Glomerular visceral epithelial cell (primary cell): ENCODE measurements around the gene BEGAIN.

ENCODE experiments used
- DNase-seq: peaks from one replicate; pipeline ENCODE4 v3.0.0-alpha.2; 2016; ENCODE audit errors: extremely low spot score

BEGAIN gene

DNA sequence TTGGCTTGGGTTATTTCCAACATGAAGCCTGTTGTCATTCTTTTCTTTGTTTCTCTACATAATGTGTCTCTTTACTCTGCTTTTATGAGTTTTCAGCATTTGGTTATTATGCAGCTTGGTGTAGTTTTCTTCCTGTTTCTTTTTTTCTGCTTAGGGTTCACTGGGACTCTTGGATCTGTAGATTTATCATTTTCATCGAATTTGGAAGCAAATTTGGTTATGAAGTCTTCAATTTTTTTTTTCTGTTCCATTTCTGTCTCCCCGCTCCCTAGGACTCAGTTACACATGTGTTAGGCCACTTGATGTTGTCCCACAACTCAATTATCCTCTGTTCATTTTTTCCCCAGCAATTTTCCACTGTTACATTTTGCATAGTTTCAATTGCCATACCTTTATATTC, 13.8 kb upstream of the BEGAIN start:
- no peak for DNase-seq

DNA sequence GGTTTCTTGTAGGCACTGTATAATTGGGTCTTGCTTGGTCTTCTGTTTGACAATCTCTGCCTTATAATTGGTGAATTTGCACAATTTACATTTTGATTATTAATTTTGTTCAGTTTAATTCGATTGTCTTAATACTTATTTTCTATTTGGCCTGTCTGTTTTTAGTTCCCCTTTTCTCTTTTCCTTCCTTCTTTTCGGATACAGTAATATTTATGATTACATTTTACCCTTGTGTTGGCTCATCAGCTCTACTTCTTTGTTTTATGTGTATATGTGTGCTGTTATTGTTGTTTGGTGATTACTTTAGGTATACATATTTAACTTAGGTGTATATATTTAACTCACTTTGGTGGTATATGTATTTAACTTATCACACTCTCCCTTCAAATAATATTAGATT, 12.8 kb upstream of the BEGAIN start:
- DNase-seq = no peak

DNA sequence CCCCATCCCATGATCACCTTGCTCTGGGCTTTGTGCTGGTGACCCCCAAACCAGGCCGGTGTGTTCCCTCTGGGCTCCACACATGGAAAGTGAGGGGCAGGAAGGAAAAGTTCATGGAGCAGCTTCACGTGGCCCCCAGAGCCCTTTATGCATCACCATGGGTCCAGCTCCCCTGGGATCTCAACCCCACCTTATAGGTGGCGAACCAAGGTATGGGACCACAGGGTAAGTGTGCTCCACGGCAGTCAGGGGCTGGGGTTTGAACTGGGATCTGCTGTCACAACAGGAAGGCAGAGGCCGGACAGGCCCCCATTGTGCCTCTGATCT, 7.4 kb upstream of the BEGAIN start:
- no peak for DNase-seq

DNA sequence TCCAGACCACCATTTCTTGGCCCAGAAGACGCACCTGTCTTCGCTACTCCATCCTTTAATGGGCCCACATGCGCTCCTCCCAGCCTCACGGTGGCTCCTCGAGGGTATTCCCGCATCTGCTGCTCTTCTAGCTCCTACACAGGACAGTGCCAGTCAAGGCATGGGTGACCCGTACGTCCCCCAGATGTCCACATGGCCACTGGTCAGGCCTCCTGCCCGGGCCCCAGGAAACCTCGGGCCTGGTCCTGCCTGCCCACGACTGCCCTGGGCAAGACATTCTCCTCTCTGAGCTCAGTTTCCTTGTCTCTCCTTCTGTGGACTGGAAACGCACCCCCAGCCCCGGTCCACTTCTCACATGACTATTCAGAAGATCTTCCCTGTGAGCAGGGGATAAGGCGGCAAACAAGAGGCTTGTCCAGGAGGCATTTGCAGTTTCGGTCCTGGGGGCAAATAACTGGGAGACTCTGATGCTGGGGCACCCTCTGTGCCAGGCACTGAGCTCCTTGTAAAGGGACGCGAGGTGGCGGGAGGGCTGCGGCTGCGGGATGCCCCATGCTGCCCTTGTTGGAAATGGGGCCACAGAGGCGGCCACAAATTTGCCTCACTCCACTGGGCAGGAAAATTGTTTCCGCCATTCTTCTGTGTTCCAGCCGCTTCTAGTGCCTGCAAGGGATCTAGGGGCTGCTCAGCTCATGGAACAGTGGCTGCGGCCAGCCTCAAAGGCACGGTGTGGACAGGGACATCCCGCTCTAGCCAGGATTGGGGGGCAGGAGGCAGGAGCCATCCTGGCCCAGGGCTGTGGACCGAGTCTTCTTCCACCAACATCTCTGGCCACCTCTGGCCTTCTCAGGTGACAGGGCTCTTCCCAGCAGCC, 6.8 kb upstream of the BEGAIN start:
- DNase-seq = peak; percentile 26

DNA sequence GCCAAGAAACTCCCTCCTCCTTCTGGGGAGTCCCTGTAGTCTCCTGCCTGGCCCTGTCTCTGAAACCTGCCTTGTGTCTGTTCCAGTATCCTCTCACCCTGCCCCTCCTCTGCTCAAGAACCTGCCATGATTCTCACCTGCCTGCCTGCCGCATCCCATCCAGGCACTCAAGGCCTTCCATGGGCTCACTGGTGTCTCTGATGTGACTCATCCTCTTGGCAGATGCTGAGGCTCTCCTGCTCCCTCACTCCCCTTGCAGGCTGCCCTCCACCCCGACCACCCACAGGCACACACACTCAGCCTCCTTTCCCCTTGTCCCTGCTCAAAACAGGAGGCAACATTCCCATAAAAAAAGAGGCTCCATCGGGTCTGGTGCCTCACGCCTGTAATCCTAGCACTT, 5.8 kb upstream of the BEGAIN start:
- no peak for DNase-seq

DNA sequence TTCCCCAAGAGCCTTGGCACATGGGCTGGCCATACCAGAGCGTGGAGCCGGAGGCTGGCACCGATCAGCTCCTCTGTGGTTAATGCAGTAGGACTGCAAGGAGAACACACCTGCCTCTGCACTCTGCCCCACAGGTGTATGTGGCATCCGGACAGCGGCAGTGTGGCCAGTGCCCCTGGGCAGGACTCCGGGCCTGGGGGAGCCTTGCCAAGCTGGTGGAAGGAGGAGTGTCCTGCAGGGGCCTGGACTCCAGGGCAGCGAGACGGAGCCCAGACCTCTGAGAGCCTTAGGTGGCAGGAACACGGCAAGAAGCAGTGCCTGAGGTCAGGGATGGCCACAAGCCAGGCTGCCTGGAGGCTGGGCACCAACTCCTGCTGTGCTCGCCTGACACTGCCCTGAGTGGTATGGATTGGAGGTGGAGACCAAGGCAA, 5.3 kb upstream of the BEGAIN start:
- no peak for DNase-seq

DNA sequence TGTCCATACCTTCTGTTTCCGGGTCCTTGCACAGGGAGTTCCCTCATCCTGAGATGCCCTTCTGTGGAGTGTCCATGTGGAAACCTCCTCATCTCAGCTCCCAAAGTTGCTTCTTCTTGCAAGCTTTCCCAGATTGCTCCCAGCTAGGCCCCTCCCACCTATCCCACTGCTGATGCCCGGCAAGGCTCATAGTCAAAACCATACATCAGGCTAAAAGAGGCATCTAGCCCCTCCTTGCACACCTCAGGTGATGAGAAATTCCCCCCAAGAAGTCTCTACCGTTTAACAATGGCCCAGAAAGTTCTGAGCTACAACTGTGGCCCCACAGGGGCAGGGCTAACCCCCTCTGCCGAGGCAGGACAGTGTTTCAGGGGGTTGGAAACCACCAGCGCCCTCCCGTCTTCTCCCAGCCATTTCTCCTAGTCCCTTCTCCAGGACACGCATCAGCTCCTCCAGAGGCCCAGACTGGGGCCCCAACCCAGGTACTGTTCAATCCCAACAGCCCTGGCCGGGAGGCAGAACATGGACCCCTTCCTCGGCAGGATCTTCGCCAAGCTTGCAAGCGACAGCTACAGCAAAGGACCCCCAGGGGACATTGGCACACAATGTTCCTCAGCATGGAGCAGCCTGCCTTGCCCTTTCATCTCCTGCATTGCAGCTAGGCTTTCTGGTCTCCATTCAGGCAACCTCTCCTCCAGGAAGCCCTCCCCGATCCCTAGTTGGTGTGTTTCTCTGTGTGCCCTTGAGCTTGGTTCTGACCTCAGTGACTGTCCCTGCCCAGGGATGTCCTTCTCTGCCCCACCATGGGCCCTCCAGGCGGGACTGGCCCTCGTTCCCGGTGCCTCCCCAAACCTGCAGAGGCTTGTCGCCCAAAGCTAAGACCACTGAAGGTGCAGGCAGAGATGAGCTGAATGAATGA, 4.5 kb upstream of the BEGAIN start:
- no peak for DNase-seq

- no peak for DNase-seq
Measured at GRCh38 chr14:100590726-100591452, 3.7 kb upstream of the BEGAIN start.

DNA sequence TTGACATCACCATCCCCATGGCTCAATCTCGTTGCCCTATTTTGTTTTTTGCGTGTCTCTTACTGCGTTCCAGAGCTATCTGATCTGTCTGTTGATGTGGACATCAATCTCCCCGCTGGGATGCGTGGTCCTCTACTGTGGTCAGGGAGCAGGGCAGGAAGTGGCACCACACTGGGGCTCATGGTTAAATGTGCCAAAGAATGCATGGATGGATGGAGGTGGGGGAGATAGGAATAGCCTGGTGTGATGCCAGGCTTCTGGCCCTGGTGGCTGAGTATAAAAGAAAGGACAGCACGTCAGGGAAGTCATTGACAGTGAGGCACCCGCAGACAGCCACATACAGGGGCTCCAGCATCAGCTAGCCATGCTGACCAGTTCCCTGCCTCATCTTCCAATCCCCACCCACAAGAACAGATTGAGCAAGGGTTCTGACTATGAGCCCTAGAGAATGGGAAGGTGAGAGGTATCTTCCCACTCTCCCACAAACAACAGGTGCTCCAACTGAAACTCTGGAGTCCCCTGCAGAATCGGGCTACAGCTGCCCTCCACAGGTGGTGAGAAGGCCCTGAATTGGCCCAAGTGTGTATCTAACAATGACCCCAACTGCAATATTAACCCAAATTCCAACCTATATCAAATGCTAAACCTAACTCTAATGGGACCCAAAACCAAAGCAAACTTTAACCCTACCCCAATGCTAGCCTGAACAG, 2.7 kb upstream of the BEGAIN start:
- DNase-seq = no peak

GRCh38 chr14:100589071-100589759, 2.0 kb upstream of the BEGAIN start:
- no peak for DNase-seq

DNA sequence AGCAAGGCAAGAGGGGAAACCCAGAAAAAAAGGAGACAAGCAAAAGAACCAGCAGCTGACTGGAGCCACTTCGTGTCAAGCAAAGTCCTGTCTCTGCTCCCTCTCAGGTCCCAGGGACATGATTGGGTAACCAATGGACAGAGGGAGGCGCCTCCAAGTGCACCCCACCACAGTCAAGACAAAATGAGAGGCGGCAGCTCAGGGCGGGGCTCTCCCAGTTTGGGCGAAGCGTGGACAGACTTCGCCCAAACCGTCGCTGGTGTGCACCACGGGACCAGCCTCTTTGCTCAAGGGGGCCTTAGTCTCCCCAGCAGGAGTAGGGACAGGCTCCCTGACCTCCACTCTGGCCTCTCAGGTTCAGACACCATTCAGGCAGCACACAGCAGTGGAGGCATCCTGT, 1.5 kb upstream of the BEGAIN start:
- no peak for DNase-seq

DNA sequence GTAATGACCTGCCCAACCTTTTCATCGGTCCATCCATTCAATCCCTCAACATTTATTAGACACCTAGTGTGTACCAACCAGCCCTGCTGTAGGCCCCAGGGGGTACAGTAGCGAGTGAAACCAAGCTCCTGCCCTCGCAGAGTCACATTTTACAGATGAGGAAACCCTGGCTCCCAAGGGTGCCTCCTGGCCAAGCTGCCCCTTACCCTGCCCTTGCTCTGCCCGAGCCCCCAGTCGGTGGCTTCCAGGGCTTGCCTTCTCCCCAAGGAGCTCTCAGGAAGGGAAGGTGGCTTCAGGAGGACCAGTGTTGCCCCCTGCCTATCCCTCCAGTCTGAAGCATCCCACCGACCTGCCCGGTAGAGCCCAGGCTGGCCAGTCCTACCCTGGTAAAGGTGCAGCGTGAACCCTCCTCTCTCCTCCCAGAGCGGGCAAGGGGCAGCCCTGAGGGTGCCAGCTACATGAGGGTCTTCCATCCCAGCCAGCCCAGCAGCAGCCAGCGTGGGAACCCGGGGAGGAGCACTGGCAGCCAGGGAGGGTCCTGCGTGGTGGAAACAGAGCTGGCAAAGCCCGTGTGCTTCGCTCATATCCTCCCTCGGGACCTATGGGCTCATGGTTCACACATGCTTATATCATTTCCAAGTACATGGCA, 670 bp upstream of the BEGAIN start:
- DNase-seq = no peak

- peak; percentile 16 for DNase-seq
Measured at GRCh38 chr14:100586403-100587085, 673 bp downstream of the BEGAIN start.

DNA sequence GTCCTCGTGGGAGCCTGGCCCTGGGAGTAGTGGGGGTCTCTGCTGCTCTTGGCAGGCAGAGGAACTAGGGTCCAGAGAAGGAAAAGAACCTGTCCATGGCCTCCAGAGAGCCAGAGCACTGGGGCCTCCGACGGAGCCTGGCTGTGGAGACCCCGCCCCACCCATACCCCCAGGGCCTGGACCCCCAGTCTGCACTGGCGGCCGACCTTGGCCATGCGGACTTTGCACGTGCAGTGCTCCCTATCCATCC, 1.1 kb downstream of the BEGAIN start:
- DNase-seq = no peak

DNA sequence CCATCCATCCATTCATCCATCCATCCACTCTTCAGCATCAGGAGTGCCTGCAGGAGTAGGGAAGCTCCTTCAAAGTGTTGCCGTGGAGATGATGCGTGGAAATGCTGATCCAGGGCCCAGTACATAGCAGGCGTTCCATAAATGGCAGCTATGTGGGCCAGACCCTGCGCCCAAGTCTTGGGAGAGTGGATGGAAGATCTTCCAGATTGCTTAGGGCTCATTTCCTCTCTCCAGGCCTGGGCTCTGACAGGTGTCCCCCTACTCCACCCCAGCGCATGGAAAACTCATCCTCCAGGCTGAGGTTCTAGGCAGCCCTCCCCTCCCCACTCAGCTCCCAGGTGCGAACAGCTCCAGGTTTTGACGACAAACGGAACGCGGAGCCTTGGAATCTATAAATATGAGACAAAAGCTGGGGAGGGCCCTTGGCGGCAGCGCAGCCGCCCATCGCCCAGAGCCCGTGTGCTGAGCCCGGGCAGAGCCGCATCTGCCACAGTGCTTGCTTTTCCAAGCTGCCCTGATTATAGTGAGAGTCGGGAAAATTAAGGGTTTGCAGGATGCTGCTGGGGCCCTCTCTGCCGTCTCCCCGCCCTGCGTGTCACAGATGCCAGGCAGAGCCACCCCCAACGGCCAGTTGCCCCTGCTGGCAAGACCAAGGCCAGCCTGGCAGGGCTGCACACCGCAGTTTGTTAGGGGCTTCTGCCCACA, 1.6 kb downstream of the BEGAIN start:
- no peak for DNase-seq

DNA sequence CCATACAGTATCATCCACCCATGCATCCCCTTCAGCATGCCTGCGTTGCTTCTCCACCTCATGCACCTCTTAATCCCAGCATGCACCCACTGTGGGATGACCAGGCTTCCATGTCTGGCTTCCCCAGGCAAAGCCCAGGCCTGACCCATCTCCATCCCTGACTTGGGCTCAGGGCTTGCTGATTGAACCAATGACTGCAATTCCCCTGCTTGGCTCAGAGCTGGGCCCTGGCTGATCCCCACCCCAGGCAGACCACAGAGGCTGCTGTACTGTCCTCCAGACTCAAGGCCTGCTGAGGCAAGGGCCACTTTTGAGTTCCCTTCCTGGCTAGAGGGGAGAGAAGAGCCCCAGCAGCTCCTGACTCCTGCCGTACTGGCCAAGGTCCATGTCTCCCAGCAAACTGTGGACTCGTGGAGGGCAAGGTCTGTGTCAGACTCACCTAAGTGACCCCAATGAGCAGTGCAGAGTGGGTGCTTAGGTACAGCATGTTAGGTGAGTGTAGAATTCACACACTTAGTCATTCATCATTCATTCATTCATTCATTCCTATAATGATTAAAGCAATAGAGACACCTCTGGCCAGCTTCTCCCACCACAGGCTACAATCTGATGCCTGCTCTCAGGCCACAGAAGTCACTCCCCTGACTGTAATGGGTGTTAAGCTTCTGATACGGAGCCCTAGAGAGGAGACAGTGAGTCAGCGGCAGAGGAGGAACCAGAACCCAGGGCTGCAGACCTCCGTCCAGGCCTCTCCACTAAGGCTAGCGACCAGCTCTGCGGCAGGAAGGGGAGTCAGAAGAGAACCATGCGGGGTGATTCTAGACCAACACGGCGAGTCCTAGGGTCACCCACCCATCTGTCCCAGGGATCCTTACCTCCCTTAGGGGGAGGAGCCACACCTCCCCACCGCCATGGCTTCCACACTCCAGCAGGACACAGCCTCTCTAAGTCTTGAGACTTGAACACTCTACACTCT, 2.9 kb downstream of the BEGAIN start:
- DNase-seq = no peak

GRCh38 chr14:100583245-100583644, 4.0 kb downstream of the BEGAIN start:
- no peak for DNase-seq

DNA sequence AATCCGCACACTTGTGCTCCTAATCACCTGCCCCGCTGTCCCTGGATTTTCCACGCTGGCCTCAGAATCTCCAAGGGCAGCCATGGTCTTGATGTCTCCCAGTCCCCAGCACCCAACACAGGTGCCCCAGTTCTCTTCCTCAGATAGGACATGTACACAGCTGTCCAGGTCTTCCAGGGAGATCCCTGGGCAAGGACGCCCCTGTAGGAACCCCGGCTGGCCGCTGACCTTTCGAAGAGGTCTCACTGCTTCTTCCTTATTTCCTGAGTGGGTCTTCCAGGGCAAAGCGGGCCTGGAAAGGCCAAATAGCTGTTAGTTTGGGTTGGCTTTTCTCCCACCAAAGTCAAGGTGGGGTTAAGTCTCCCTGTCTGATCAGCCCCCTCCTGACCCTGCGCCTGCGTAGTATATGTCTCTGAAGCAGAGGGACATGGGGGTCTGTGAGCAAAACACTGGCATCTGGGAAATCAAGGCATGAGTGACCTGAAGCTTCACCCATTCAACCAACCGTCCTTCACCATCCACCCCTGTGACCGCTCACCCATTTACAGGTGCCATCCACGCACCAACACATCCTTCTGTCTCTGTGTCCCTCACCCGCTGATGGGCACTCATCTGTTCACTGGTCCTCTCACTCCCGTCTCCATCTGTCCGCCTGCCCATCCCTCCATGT, 4.6 kb downstream of the BEGAIN start:
- no peak for DNase-seq
